ENCODE results near the gene RPP38. TPM values are rescaled to one million over a fixed set of nuclear protein-coding genes. Genes with fewer than 3 reads are reported as not detected.

Gene RPP38
- total RNA-seq, 1 donor from 2014 or later: 13.0 TPM

GRCh38 chr10:15147594-15148392 lies 50.6 kb downstream of the RPP38 start:
- H3K9me3 Mint-ChIP-seq (ENCODE audit: unreplicated experiment): no peaks in the 10 kb centered on the region
- H3K27me3 Mint-ChIP-seq (ENCODE audit: unreplicated experiment): peaks cover 2% of the 10 kb centered on the region
- H3K4me3 Mint-ChIP-seq (ENCODE audit: unreplicated experiment): no peak overlapping the region
- TF ChIP-seq CTCF (IDR thresholded peaks at IDR 0.05; ENCODE audit: unreplicated experiment): no peak
- H3K27ac Mint-ChIP-seq (ENCODE audit: unreplicated experiment): no peak overlapping the region
- DNase-seq (ENCODE audit: low spot score): no peak
- no peaks in the 10 kb centered on the region for H3K36me3 Mint-ChIP-seq (ENCODE audit: low read depth, unreplicated experiment)
- peaks cover 3% of the 10 kb centered on the region for H3K4me1 Mint-ChIP-seq (ENCODE audit: unreplicated experiment)

DNA sequence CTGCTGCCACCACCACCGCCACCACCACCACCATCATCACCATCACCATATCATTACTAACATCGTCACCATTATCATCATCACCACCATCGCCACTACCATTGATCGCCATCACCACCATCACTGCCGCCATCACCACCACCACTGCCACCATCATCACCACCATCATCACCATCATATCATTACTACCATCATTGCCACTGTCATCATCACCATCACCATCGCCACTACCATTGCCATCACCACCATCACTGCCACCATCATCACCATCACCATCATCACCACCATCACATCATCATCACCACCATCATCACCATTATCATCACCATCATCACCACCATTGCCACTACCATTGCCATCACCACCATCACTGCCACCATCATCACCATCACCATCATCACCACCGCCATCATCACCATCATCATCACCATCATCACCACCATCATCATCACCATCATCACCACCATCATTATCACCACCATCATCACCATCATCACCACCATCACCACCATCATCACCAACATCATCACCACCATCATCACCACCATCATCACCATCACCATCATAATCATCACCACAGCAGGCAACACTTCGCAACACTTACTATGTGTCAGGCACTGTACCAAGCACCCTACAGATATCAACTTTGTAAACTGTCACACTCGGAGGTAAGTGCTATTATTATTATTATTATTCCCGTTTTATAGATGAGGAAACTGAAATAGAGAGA lies 52.1 kb downstream of the RPP38 start:
- H3K27ac Mint-ChIP-seq (ENCODE audit: unreplicated experiment): no peak overlapping the region
- H3K4me1 Mint-ChIP-seq (ENCODE audit: unreplicated experiment): peaks cover under 1% of the 10 kb centered on the region
- TF ChIP-seq CTCF (IDR thresholded peaks at IDR 0.05; ENCODE audit: unreplicated experiment): no peak
- H3K4me3 Mint-ChIP-seq (ENCODE audit: unreplicated experiment): no peak overlapping the region
- peaks cover 2% of the 10 kb centered on the region for H3K27me3 Mint-ChIP-seq (ENCODE audit: unreplicated experiment)
- no peak for DNase-seq (ENCODE audit: low spot score)
- H3K36me3 Mint-ChIP-seq (ENCODE audit: low read depth, unreplicated experiment): no peaks in the 10 kb centered on the region
- no peaks in the 10 kb centered on the region for H3K9me3 Mint-ChIP-seq (ENCODE audit: unreplicated experiment)

DNA sequence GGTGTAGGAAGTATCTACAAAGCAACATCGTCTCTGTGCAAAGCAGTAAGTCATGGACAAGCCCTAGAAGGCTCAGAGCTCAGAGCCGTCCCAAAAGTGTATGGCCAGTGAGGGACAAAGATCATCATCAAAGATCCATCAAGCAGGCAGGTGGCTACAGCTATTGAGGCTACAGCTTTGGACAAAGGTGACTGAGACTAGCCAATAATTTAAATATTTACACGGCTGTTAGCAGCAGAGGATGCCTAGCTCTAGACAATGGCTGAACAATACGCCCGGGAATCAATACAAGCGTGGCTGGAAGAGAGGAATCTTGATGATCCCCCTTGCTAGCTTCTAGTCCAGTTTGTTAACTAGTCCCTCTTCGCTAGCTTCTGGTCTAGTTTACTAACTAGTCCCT lies 53.4 kb downstream of the RPP38 start:
- no peak for TF ChIP-seq CTCF (IDR thresholded peaks at IDR 0.05; ENCODE audit: unreplicated experiment)
- Mint-ChIP-seq H3K9me3 (ENCODE audit: unreplicated experiment) (no peaks in the 10 kb centered on the region), H3K27me3 (ENCODE audit: unreplicated experiment) (no peaks in the 10 kb centered on the region), H3K36me3 (ENCODE audit: low read depth, unreplicated experiment) (no peaks in the 10 kb centered on the region), H3K27ac (ENCODE audit: unreplicated experiment) (no peak overlapping the region), H3K4me3 (ENCODE audit: unreplicated experiment) (no peak overlapping the region), H3K4me1 (ENCODE audit: unreplicated experiment) (no peaks in the 10 kb centered on the region)
- no peak for DNase-seq (ENCODE audit: low spot score)

DNA sequence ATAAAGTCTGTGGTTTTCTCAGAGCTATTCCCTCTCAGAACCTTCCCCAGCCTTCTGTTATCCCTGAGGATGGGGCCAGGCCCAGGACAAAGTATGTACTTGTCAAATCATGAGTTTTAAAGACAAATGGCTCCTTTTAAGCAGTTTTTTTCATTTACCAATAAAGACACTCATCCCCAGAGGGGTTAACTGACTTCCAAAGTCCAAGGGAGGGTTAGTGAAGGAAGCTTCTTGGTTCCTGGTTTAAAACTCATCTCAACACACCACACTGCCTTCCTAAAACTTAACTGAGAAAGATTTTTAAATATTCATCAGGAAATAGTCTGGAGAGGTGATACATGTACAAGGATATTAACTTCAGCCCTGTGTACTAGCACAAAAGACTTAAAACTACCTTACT lies 55.4 kb downstream of the RPP38 start:
- no peak for DNase-seq (ENCODE audit: low spot score)
- Mint-ChIP-seq H3K27ac (ENCODE audit: unreplicated experiment) (no peak overlapping the region), H3K4me1 (ENCODE audit: unreplicated experiment) (no peaks in the 10 kb centered on the region), H3K4me3 (ENCODE audit: unreplicated experiment) (no peak overlapping the region), H3K27me3 (ENCODE audit: unreplicated experiment) (no peaks in the 10 kb centered on the region), H3K36me3 (ENCODE audit: low read depth, unreplicated experiment) (no peaks in the 10 kb centered on the region), H3K9me3 (ENCODE audit: unreplicated experiment) (no peaks in the 10 kb centered on the region)
- no peak for TF ChIP-seq CTCF (IDR thresholded peaks at IDR 0.05; ENCODE audit: unreplicated experiment)

Other genes with a start within 250 kb of the RPP38 start
- 15.6 TPM for gene SUV39H2, start 218.5 kb upstream of the RPP38 start, total RNA-seq (ENCODE audit: unreplicated experiment)
- gene DCLRE1C, start 143.3 kb upstream of the RPP38 start, total RNA-seq (ENCODE audit: unreplicated experiment): 5.5 TPM
- 0.80 TPM for gene MEIG1, start 138.0 kb upstream of the RPP38 start, total RNA-seq (ENCODE audit: unreplicated experiment)
- gene OLAH, start 53.4 kb upstream of the RPP38 start, total RNA-seq (ENCODE audit: unreplicated experiment): 0.54 TPM
- gene ACBD7, start 8.6 kb upstream of the RPP38 start, total RNA-seq (ENCODE audit: unreplicated experiment): 0.33 TPM
- gene NMT2, start 71.3 kb downstream of the RPP38 start, total RNA-seq (ENCODE audit: unreplicated experiment): 7.4 TPM

Measured in endothelial cell (in vitro differentiated cells).